GM12891 (cell line): ENCODE data around the gene RAB38.

Experiments
- POLR2AphosphoS5 ChIP-seq: IDR thresholded peaks from 2 replicates; pipeline ENCODE4 v1.6.1; 2011; ENCODE audit warnings: low read depth, low read length, control low read depth
- TAF1 ChIP-seq: IDR thresholded peaks from 2 replicates; pipeline ENCODE4 v1.6.1; 2011; ENCODE audit warnings: low read depth, low read length, control low read depth

GRCh38 chr11:88169881-88170280 lies 5.4 kb downstream of the RAB38 start:
- TF ChIP-seq POLR2AphosphoS5 (no peak), TAF1 (no peak)
